NB4 (cell line): ENCODE results near the gene KIF16B.

Experiments used
- CTCF ChIP-seq: IDR thresholded peaks from one replicate; pipeline ENCODE4 v1.5.1; 2012; ENCODE audit warnings: low read depth, low read length
- POLR2A ChIP-seq: IDR thresholded peaks from 2 replicates; pipeline ENCODE4 v1.6.1; 2011; ENCODE audit warnings: mild to moderate bottlenecking; ENCODE audit not compliant: insufficient read length; ENCODE audit errors: extremely low read depth

- TF ChIP-seq POLR2A: no peak
- no peak for TF ChIP-seq CTCF
These were observed 210.6 kb downstream of the KIF16B start for GRCh38 chr20:16362642-16363041.
